H54 (cell line): Measurements from ENCODE around the gene VWC2.

ENCODE experiments used
- DNase-seq: peaks from one replicate; pipeline ENCODE4 v3.0.0; 2011; ENCODE audit warnings: low spot score, mixed read lengths; ENCODE audit not compliant: insufficient read length
- FAIRE-seq: peaks from 3 replicates; lab custom pipeline; 2011; peaks lifted over from hg19 to GRCh38; lab: Jason Lieb, UNC
- POLR2A ChIP-seq: IDR thresholded peaks from 2 replicates; pipeline ENCODE4 v1.6.1; 2011; ENCODE audit warnings: low read depth, mild to moderate bottlenecking, low read length

VWC2 gene

GRCh38 chr7:49773218-49773935, at the start of gene VWC2:
TSS of gene VWC2 (plus strand) at chr7:49773638. CDS start at chr7:49775436, 1,798 bp downstream.
- DNase-seq (no peak), FAIRE-seq (no peak)
- TF ChIP-seq POLR2A: no peak

- FAIRE-seq (no peak), DNase-seq (no peak)
- no peak for TF ChIP-seq POLR2A
Measured at GRCh38 chr7:49724071-49724470, 49.4 kb upstream of the VWC2 start.

- no peak for TF ChIP-seq POLR2A
- FAIRE-seq (no peak), DNase-seq (no peak)
Measured at GRCh38 chr7:49731836-49732235, 41.6 kb upstream of the VWC2 start.

- no peak for TF ChIP-seq POLR2A
- FAIRE-seq: no peak
- no peak for DNase-seq
Measured at GRCh38 chr7:49762666-49763065, 10.8 kb upstream of the VWC2 start.

GRCh38 chr7:49763791-49764190, 9.6 kb upstream of the VWC2 start:
- FAIRE-seq (no peak), DNase-seq (no peak)
- TF ChIP-seq POLR2A: no peak

GRCh38 chr7:49766966-49767365, 6.5 kb upstream of the VWC2 start:
- no peak for FAIRE-seq
- DNase-seq: no peak
- TF ChIP-seq POLR2A: no peak

- DNase-seq: no peak
Measured at GRCh38 chr7:49767719-49768118, 5.7 kb upstream of the VWC2 start.

GRCh38 chr7:49768254-49768653, 5.2 kb upstream of the VWC2 start:
- FAIRE-seq: no peak
- no peak for TF ChIP-seq POLR2A
- DNase-seq: no peak

More at GRCh38 chr7:49767719-49768118, 5.7 kb upstream of the VWC2 start:
- no peak for FAIRE-seq
- TF ChIP-seq POLR2A: no peak

GRCh38 chr7:49768835-49769234, 4.6 kb upstream of the VWC2 start:
- FAIRE-seq: no peak
- no peak for TF ChIP-seq POLR2A
- DNase-seq: no peak

- FAIRE-seq (no peak), DNase-seq (no peak)
- TF ChIP-seq POLR2A: no peak
Measured at GRCh38 chr7:49769285-49769857, 4.1 kb upstream of the VWC2 start.

GRCh38 chr7:49770838-49771237, 2.6 kb upstream of the VWC2 start:
- DNase-seq (no peak), FAIRE-seq (no peak)
- TF ChIP-seq POLR2A: no peak

GRCh38 chr7:49771427-49772176, 1.8 kb upstream of the VWC2 start:
- no peak for FAIRE-seq
- DNase-seq: no peak
- no peak for TF ChIP-seq POLR2A

- FAIRE-seq (no peak), DNase-seq (no peak)
- no peak for TF ChIP-seq POLR2A
Measured at GRCh38 chr7:49772916-49773217, 571 bp upstream of the VWC2 start.

GRCh38 chr7:49773936-49774458, 559 bp downstream of the VWC2 start:
- TF ChIP-seq POLR2A: no peak
- no peak for DNase-seq
- FAIRE-seq: no peak

- TF ChIP-seq POLR2A: no peak
Measured at GRCh38 chr7:49774459-49775064, 1.1 kb downstream of the VWC2 start.

More at GRCh38 chr7:49774459-49775064, 1.1 kb downstream of the VWC2 start:
- DNase-seq (no peak), FAIRE-seq (no peak)
